K562 (cell line): ENCODE measurements around the gene HYPK. TPM values are rescaled to one million over a fixed set of nuclear protein-coding genes. Genes with fewer than 3 reads are reported as not detected.

Source experiments
- AFF1 ChIP-seq, 2 experiments: fragments of 450-650 bp; IDR thresholded peaks; 2 replicates each; pipeline ENCODE4 v1.6.1; 2018; ENCODE audit warnings: mild to moderate bottlenecking in 2 of 2, low read depth in 1 of 2; ENCODE audit not compliant: partially characterized antibody in 2 of 2
- BDP1 ChIP-seq: IDR thresholded peaks from 3 replicates; pipeline ENCODE4 v1.6.1; 2011; ENCODE audit not compliant: insufficient read length, insufficient read depth
- CXXC5 ChIP-seq: fragments of 250-450 bp; sonication (Bioruptor Pico); IDR thresholded peaks from 2 replicates; pipeline ENCODE4 v1.8.0; 2022; ENCODE audit warnings: inconsistent platforms, mild to moderate bottlenecking, moderate library complexity
- ETV5 ChIP-seq: sonication (generic); formaldehyde crosslinking; IDR thresholded peaks from 2 replicates; pipeline ENCODE4 v1.4.0; 2020; ENCODE audit warnings: low read depth, mild to moderate bottlenecking, missing genetic modification reagents
- GABPB2 ChIP-seq: fragments of 250-450 bp; sonication (Bioruptor Pico); conservative IDR thresholded peaks from 2 replicates; pipeline ENCODE4 v1.5.1; 2021; ENCODE audit warnings: mild to moderate bottlenecking
- HMG20B ChIP-seq: fragments of 250-450 bp; sonication (Bioruptor Pico); IDR thresholded peaks from 2 replicates; pipeline ENCODE4 v1.5.0; 2021; ENCODE audit warnings: mild to moderate bottlenecking
- KDM4B ChIP-seq, 2 experiments: fragments of 450-650 bp in 1 of 2; sonication (generic) in 1 of 2; IDR thresholded peaks; 2 replicates each; pipeline ENCODE4 v1.6.1; 2016 to 2017; ENCODE audit warnings: borderline replicate concordance in 2 of 2, antibody characterized with exemption in 1 of 2, low read depth in 1 of 2, mild to moderate bottlenecking in 1 of 2
- MYNN ChIP-seq, 2 experiments: sonication (generic); formaldehyde crosslinking in 1 of 2; IDR thresholded peaks; 2 replicates each; pipeline versions ENCODE4 v1.5.0 to v1.6.1; 2016 to 2020; ENCODE audit warnings: antibody characterized with exemption in 1 of 2, missing genetic modification reagents in 1 of 2
- NR2F6 ChIP-seq: fragments of 450-650 bp; formaldehyde crosslinking; IDR thresholded peaks from 2 replicates; pipeline ENCODE4 v1.4.0; 2020; ENCODE audit warnings: mild to moderate bottlenecking
- PHB2 ChIP-seq: fragments of 450-650 bp; IDR thresholded peaks from 2 replicates; pipeline ENCODE4 v1.6.1; 2017; ENCODE audit warnings: low read depth
- RBBP5 ChIP-seq: fragments of 200-600 bp; sonication (generic); IDR thresholded peaks from 2 replicates; pipeline ENCODE4 v1.6.1; 2012; ENCODE audit warnings: borderline replicate concordance, mild to moderate bottlenecking, low read length, control low read depth, inconsistent platforms; ENCODE audit not compliant: insufficient read depth, poor library complexity, severe bottlenecking
- RBM34 ChIP-seq: fragments of 200-400 bp; formaldehyde crosslinking; IDR thresholded peaks from 2 replicates; pipeline ENCODE4 v1.6.1; 2018; ENCODE audit warnings: low read length, borderline replicate concordance; ENCODE audit not compliant: insufficient read depth
- TRIM25 ChIP-seq: fragments of 450-650 bp; IDR thresholded peaks from 2 replicates; pipeline ENCODE4 v1.7.0; 2016; ENCODE audit warnings: borderline replicate concordance
- ZBTB49 ChIP-seq: sonication (generic); formaldehyde crosslinking; IDR thresholded peaks from 2 replicates; pipeline ENCODE4 v1.8.0; 2022; ENCODE audit warnings: missing genetic modification reagents, mild to moderate bottlenecking, borderline replicate concordance
- ZFP91 ChIP-seq: sonication (generic); formaldehyde crosslinking; IDR thresholded peaks from 2 replicates; pipeline ENCODE4 v1.8.0; 2022; ENCODE audit warnings: mild to moderate bottlenecking, missing genetic modification reagents
- ZKSCAN3 ChIP-seq: fragments of 250-450 bp; sonication (Bioruptor Pico); IDR thresholded peaks from 2 replicates; pipeline ENCODE4 v1.4.0; 2020
- ZNF77 ChIP-seq: fragments of 250-450 bp; sonication (Bioruptor Pico); IDR thresholded peaks from 2 replicates; pipeline ENCODE4 v1.5.0; 2020
- polyA plus RNA-seq, 8 experiments: library from polyadenylated mRNA; depleted of rRNA in 4 of 8; stranded (reverse) in 5 of 8; unstranded in 3 of 8; fragments of >200 nt; fragmentation: Nextera tagmentation in 2 of 8; fragmentation: Illumina TruSeq in 1 of 8; extraction: Ambion mirVana in 2 of 8; extraction: Trizol in 1 of 8; gene quantifications; 2 replicates each; pipeline versions ENCODE4 v1.2.1 to v1.2.3, GENCODE V29; 2011 to 2014; ENCODE audit warnings: inconsistent platforms in 1 of 8, missing spikeins in 1 of 8
- total RNA-seq, 7 experiments: library from RNA; depleted of rRNA in 6 of 7; stranded (reverse); fragments of >200 nt in 6 of 7; fragmentation: Illumina TruSeq in 2 of 7; extraction: Trizol in 2 of 7; gene quantifications; 2 replicates each; pipeline versions ENCODE4 v1.2.1 to v1.2.3, GENCODE V29; 2011 to 2021; ENCODE audit warnings: low replicate concordance in 1 of 7

HYPK gene
- total and polyA plus RNA-seq, 9 of the 15 experiments (the other 6 are each of a cell fraction or from before 2014, with no cell fraction given): 7.2 to 28.0 (median 21.1) TPM

- no peak for TF ChIP-seq AFF1 (IDR thresholded peaks at IDR 0.05; ENCODE audit: low read depth in 1 of 2, partially characterized antibody in 2 of 2)
- no peak for TF ChIP-seq PHB2
- TF ChIP-seq RBM34: no peak
- TF ChIP-seq RBBP5: peak; percentile 81
- TF ChIP-seq MYNN (IDR thresholded peaks at IDR 0.05): no peak
- TF ChIP-seq MYNN (CRISPR knock-in tag; IDR thresholded peaks at IDR 0.05): no peak
- TF ChIP-seq CXXC5 (CRISPR knock-in tag): peak; percentile 92
- no peak for TF ChIP-seq ZNF77 (CRISPR knock-in tag)
- TF ChIP-seq KDM4B (IDR thresholded peaks at IDR 0.05; ENCODE audit: borderline replicate concordance in 2 of 2, low read depth in 1 of 2): no peak
- no peak for TF ChIP-seq TRIM25
- TF ChIP-seq ZBTB49 (CRISPR knock-in tag): no peak
- TF ChIP-seq ZKSCAN3 (CRISPR knock-in tag): no peak
- no peak for TF ChIP-seq GABPB2
- no peak for TF ChIP-seq NR2F6 (CRISPR knock-in tag)
- TF ChIP-seq BDP1: no peak
- no peak for TF ChIP-seq ZFP91
- TF ChIP-seq HMG20B (CRISPR knock-in tag): no peak
- peak; percentile 76; the same call in 1 of the 2 replicates for TF ChIP-seq ETV5 (CRISPR knock-in tag)
Observed at GRCh38 chr15:43826508-43827341, 26.3 kb downstream of the HYPK start, which contains the start of gene WDR76 (continued).
